LoVo (cell line): Measurements from ENCODE around the gene FAXDC2.
"Not testable (repeated sequence)": the region's sequence is repeated elsewhere in the genome, so short reads cannot be mapped to it uniquely, and the experiment has no call there.

ENCODE experiments used
- DNase-seq: peaks from one replicate; pipeline ENCODE4 v3.0.0-alpha.2; 2016; ENCODE audit warnings: low spot score

FAXDC2 gene

GRCh38 chr5:154861946-154862345 lies 11.5 kb upstream of the FAXDC2 start:
- no peak for DNase-seq

DNA sequence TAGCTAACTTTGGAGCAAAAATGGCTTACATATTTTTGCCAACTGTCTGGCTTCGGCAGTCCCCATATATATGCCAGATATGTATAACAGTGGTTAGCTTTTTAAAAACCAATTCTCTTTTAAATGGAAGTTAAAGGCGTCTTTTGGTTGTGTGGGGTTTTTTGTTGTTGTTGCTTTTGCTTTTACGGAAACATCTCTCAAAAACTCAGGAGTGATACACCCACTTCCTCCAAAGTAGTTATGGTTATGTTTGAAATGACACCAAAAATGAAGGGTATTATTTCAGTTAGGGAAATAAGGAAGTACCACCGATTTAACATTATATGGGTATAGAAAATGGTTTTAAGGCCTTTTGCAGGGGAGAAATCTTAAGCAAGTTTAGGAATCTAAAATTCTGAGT lies 10.4 kb upstream of the FAXDC2 start:
- no peak for DNase-seq

DNA sequence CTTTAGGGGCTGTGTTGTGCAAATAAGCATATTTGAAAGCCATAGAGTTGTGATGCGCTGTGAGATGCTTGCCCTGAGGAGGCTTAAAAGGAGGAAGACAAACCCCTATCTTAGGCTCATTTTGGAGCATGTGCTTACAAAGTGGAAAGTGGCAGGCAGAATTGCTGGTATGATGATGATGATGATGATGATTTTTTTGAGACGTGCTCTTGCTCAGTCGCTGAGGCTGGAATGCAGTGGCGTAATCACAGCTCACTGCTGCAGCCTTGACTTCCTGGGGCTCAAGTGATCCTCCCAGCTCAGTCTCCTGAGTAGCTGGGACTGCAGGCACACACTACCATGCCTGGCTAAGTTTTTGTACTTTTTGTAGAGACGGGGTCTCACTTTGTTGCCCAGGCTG lies 9.7 kb upstream of the FAXDC2 start:
- no peak for DNase-seq

GRCh38 chr5:154858972-154859871 lies 8.8 kb upstream of the FAXDC2 start:
- no peak for DNase-seq

- peak; percentile 97 for DNase-seq
Measured at GRCh38 chr5:154858297-154858971, 8.0 kb upstream of the FAXDC2 start, which contains the start of gene CNOT8. Gene CNOT8, plus strand, starts transcription at chr5:154858627. Its CDS starts 4,652 bp downstream, at chr5:154863279.

DNA sequence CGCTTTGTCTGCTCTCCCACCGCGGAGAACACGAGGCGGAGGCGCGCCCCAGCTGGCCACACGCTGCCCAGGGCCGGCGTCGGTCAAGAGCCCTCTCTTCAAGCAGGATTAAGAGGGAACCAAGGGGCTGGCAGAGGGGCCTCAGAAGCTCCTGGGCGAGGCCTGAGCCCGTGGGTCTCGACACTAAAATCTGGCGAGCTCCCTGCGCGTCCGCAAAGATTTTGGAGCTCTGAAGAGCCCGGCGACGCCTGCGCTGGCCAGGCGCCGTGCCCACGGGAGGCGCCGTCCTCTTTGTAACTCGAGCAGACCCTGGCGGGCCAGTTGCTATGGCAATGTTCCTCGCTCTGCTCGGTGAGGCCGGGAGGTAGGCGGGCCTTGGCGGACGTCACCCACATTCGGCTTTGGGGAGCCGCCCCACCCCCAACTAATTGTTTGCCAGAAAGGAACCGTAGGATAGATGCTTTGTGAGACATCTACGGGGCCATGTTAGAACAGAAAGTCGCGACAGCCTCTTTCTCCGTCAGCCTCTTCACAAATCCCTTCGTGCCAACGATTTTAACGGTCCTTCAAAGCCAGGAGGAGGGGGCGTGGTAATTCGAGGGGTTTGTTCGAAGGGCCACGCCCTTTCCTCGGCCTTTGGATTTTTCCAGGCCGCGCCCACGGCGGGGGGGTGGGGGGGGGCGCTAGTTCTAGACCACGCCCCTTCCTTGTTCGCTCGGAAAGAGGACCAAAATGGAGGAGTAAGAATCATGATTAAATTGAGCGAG lies 7.3 kb upstream of the FAXDC2 start:
- peak; percentile 93 for DNase-seq

- DNase-seq: no peak
Measured at GRCh38 chr5:154851351-154851750, 948 bp upstream of the FAXDC2 start.

GRCh38 chr5:154849791-154850201 lies 607 bp downstream of the FAXDC2 start:
- no peak for DNase-seq

- no peak for DNase-seq
Measured at GRCh38 chr5:154849264-154849785, 1.1 kb downstream of the FAXDC2 start.

DNA sequence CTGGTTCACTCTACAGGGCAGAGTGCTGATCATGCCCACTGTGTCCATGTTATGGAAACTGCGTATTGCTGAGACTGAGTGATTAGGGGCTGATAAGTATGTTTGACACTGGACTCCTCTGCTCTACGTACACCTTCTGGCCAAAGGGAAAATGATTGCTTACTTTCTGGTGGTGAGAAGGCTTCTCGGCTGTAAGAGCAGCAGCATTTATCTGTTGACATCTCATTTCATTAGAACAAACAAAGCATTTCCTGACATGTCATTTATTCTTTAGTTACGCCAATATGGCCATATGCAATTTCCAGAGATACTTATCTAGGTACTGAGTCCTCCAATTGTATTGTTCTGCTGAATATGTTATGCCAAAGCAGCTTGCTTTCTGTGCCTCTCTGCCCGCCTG lies 5.6 kb downstream of the FAXDC2 start:
- no peak for DNase-seq

DNA sequence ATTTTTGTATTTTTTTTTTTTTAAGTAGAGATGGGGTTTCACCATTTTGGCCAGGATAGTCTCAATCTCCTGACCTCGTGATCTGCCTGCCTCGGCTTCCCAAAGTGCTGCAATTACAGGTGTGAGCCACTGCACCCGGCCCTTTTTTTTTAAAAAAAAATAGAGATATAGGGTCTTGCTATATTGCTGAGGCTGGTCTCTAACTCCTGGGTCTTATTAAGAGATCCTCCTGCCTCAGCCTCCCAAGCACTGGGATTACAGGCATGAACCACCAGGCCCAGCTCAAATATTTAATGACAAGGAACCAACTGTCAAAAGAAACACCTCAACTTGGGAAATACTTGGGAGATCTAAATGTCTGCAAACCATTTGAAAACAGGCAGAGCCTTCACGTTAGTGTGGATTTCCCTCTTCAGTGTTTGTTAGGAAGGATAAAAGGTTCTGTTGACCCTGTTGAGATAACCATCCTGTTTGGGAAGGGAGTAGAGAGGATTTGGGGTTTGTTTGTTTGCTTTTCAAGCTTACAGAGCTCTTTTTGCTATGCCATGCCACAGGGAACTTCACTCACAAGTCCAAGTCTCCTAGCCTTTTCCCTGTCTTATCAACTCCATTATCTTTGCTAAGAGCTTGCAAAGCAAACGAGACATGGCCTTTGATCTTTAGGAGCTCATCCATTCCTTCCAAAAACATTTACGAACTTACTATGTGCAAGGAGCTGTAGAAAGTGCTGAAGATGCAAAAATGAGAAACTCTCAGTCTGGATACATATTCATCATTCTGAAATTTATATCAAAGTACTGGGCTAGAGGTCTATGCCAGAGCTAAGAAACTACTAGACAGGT lies 7.5 kb downstream of the FAXDC2 start:
- no peak for DNase-seq

GRCh38 chr5:154841273-154841661 lies 9.1 kb downstream of the FAXDC2 start:
- no peak for DNase-seq

- no peak for DNase-seq
Measured at GRCh38 chr5:154840435-154841272, 9.7 kb downstream of the FAXDC2 start.

DNA sequence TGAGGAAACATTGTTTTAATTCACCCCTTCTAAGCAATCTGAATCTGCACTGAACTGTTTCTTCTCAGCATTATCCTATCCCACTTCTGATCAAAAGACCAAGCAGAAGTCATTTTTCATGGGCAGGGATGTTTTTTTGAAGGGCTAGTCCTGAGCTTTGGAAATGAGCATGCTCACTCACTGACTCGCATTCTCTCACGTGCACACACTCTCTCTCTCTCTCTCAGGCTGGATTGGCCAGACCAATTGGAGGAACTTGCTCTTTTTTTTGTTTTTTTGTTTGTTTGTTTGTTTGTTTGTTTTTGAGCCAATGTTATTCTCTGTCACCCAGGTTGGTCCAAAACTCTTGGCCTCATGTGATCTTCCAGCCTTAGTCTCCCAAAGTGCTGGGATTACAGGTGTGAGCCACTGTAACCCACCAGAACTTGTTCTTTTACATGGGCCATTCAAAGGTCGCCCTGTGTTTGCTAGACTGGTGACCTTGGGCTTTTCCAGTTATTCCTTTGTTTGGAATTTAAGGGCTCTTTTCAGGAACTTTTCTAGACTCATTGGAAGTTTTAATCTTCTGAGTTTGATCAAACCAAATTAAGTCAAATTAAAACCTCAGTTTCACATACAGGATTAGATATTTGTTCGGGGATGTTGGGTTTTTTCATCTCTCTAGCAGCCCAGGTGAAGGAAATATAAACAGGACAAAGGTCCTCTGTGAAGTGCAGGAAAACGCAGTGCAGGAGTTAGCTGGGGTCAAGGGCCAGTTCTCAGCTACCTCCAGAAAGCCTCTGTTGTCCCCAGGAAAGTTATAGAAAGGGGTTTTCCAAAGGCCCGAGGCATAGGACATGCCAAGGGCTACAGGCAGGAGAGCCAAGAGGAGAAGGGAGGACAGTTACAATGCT lies 13.1 kb downstream of the FAXDC2 start:
- DNase-seq: no peak

- DNase-seq: no peak
Measured at GRCh38 chr5:154836225-154836624, 14.2 kb downstream of the FAXDC2 start.

DNA sequence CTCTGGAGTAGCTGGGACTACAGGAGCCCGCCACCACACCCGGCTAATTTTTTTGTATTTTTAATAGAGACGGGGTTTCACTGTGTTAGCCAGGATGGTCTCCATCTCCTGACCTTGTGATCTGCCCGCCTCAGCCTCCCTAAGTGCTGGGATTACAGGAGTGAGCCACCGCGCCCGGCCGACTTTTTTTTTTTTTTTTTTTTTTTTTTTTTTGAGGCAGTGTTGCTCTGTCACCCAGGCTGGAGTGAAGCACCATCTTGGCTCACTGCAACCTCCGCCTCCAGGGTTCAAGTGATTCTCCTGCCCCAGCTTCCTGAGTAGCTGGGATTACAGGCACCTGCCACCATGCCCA lies 14.7 kb downstream of the FAXDC2 start:
- not testable (repeated sequence) for DNase-seq

- DNase-seq: no peak
Measured at GRCh38 chr5:154834053-154834452, 16.4 kb downstream of the FAXDC2 start.

GRCh38 chr5:154832804-154833203 lies 17.6 kb downstream of the FAXDC2 start:
- not testable (repeated sequence) for DNase-seq

DNA sequence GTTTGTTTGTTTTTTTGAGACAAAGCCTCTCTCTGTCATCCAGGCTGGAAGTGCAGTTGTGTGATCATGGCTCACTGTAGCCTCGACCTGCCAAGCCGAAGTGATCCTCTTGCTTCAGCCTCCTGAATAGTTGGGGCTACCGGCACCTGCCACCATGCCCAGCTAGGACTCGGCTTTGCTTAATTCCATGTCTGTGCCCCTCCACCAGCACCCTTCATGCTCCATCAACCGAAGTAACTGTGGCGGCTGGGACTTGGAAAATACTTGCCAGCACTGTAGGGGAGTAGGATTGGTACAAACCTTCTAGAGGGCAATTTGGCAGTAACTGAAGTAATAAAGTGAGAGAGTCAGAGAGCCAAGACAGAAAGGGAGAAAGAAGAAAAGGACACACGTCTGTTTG lies 19.0 kb downstream of the FAXDC2 start:
- no peak for DNase-seq
